HepG2 (cell line): ENCODE measurements around the gene PWWP2A. TPM values are rescaled to one million over a fixed set of nuclear protein-coding genes. Genes with fewer than 3 reads are reported as not detected.

Experiments
- ATAC-seq: fragments of 200-7000 bp; cut with Tn5 transposase; 3 replicates; pipeline ENCODE4 v1.9.1; 2020; ENCODE audit warnings: mild to moderate bottlenecking, moderate library complexity
- BruUV-seq: library from RNA; stranded (reverse); fragments of 400-500 nt; replicated peaks from 2 replicates; lab custom pipeline; 2021; lab: Mats Ljungman, UMichigan
- CTCF ChIA-PET: fragments of 300-600 bp; formaldehyde crosslinking; extraction: SDS; loops from one replicate; lab custom pipeline; 2021; ENCODE audit warnings: low total read pairs, inconsistent platforms, low intra/inter-chr PET ratio; lab: Yijun Ruan, JAX
- POLR2A ChIA-PET: fragments of 350-600 bp; sonication (Branson Sonifier 250); formaldehyde crosslinking; loops from one replicate; lab custom pipeline; 2020; ENCODE audit warnings: antibody characterized with exemption, inconsistent platforms; lab: Yijun Ruan, JAX
- DNase-seq: peaks from one replicate; pipeline ENCODE4 v3.0.0-alpha.2; 2015; ENCODE audit warnings: low spot score
- FAIRE-seq: peaks from 3 replicates; lab custom pipeline; 2011; peaks lifted over from hg19 to GRCh38; lab: Jason Lieb, UNC
- H2AFZ ChIP-seq: one replicate; pipeline ENCODE4 v1.6.1; 2011; ENCODE audit warnings: low read length, inconsistent platforms
- H3K27ac ChIP-seq: fragments of 300-600 bp; 3 replicates; pipeline ENCODE4 v1.8.0; 2011; ENCODE audit warnings: mixed run types, mild to moderate bottlenecking, mixed read lengths, low read length, inconsistent platforms; ENCODE audit not compliant: insufficient read depth; ENCODE audit errors: extremely low read length
- H3K27me3 ChIP-seq, 2 experiments: fragments of 200-600 bp in 1 of 2; 2 replicates in 1 of 2; 3 replicates in 1 of 2; pipeline versions ENCODE4 v1.6.0 to v1.8.0; 2011; ENCODE audit warnings: low read length in 2 of 2, mild to moderate bottlenecking in 2 of 2, moderate library complexity in 2 of 2, inconsistent platforms in 1 of 2; ENCODE audit not compliant: insufficient read depth in 2 of 2, control insufficient read depth in 1 of 2
- H3K36me3 ChIP-seq, 2 experiments: fragments of 200-600 bp in 1 of 2; replicated peaks in 1 of 2; 2 replicates in 1 of 2; 3 replicates in 1 of 2; pipeline versions ENCODE4 v1.5.1 to v1.8.0; 2011; ENCODE audit warnings: low read length in 2 of 2, inconsistent platforms in 1 of 2; ENCODE audit not compliant: insufficient read depth in 2 of 2, control insufficient read depth in 1 of 2
- H3K4me1 ChIP-seq: 2 replicates; pipeline ENCODE4 v1.5.1; 2012; ENCODE audit warnings: low read length, inconsistent platforms; ENCODE audit not compliant: insufficient read depth
- H3K4me2 ChIP-seq: 2 replicates; pipeline ENCODE4 v1.6.0; 2011; ENCODE audit warnings: low read depth, low read length, inconsistent platforms
- H3K4me3 ChIP-seq, 3 experiments: fragments of 200-600 bp in 1 of 3; sonication (generic), shearing (Covaris generic) in 1 of 3; replicated peaks in 1 of 3; 2 replicates each; pipeline ENCODE4 v1.5.1; 2011 to 2016; ENCODE audit warnings: low read length in 3 of 3, inconsistent platforms in 2 of 3, low read depth in 2 of 3, mild to moderate bottlenecking in 2 of 3, control low read depth in 1 of 3, mixed read lengths in 1 of 3; ENCODE audit not compliant: insufficient read depth in 1 of 3
- H3K79me2 ChIP-seq: one replicate; pipeline ENCODE4 v1.6.1; 2011; ENCODE audit warnings: low read length, inconsistent platforms; ENCODE audit not compliant: insufficient read depth
- H3K9ac ChIP-seq: 2 replicates; pipeline ENCODE4 v1.6.0; 2011; ENCODE audit warnings: mild to moderate bottlenecking, low read depth, low read length, inconsistent platforms; ENCODE audit not compliant: insufficient read depth
- H3K9me3 ChIP-seq: 2 replicates; pipeline ENCODE4 v1.5.1; 2012; ENCODE audit warnings: mild to moderate bottlenecking, low read length
- H4K20me1 ChIP-seq: 2 replicates; pipeline ENCODE4 v1.6.0; 2011; ENCODE audit warnings: inconsistent platforms, mild to moderate bottlenecking, low read length, moderate library complexity; ENCODE audit not compliant: insufficient read depth
- ADNP ChIP-seq: sonication (generic); formaldehyde crosslinking; IDR thresholded peaks from 2 replicates; pipeline ENCODE4 v1.4.0; 2020; ENCODE audit warnings: missing genetic modification reagents
- ARID2 ChIP-seq: sonication (generic); formaldehyde crosslinking; IDR thresholded peaks from 2 replicates; pipeline ENCODE4 v1.8.1; 2022; ENCODE audit warnings: mild to moderate bottlenecking, missing genetic modification reagents, borderline replicate concordance
- CC2D1A ChIP-seq: sonication (generic); formaldehyde crosslinking; IDR thresholded peaks from 2 replicates; pipeline ENCODE4 v1.8.1; 2023; ENCODE audit warnings: mild to moderate bottlenecking, missing genetic modification reagents
- CREM ChIP-seq, 2 experiments: sonication (generic) in 1 of 2; formaldehyde crosslinking in 1 of 2; IDR thresholded peaks; 2 replicates each; pipeline versions ENCODE4 v1.4.0 to v1.6.1; 2016 to 2020; ENCODE audit warnings: antibody characterized with exemption in 1 of 2, mild to moderate bottlenecking in 1 of 2, missing genetic modification reagents in 1 of 2
- ELF4 ChIP-seq: sonication (generic); formaldehyde crosslinking; IDR thresholded peaks from 2 replicates; pipeline ENCODE4 v1.5.0; 2020; ENCODE audit warnings: missing genetic modification reagents, mild to moderate bottlenecking, moderate library complexity, borderline replicate concordance
- GFI1 ChIP-seq: sonication (generic); formaldehyde crosslinking; IDR thresholded peaks from 2 replicates; pipeline ENCODE4 v1.5.0; 2020; ENCODE audit warnings: missing genetic modification reagents, mild to moderate bottlenecking, borderline replicate concordance
- MEF2D ChIP-seq: sonication (generic); formaldehyde crosslinking; IDR thresholded peaks from 2 replicates; pipeline ENCODE4 v1.5.1; 2020; ENCODE audit warnings: mild to moderate bottlenecking, missing genetic modification reagents
- NFIB ChIP-seq: sonication (generic); formaldehyde crosslinking; IDR thresholded peaks from 2 replicates; pipeline ENCODE4 v1.9.0; 2021; ENCODE audit warnings: missing genetic modification reagents, mild to moderate bottlenecking, borderline replicate concordance
- NPAS2 ChIP-seq: sonication (generic); formaldehyde crosslinking; IDR thresholded peaks from 2 replicates; pipeline ENCODE4 v1.8.0; 2022; ENCODE audit warnings: mild to moderate bottlenecking, missing genetic modification reagents, borderline replicate concordance
- RXRB ChIP-seq: IDR thresholded peaks from 2 replicates; pipeline ENCODE4 v1.6.1; 2016; ENCODE audit warnings: borderline replicate concordance, missing genetic modification reagents, missing compliant biosample characterization
- TARDBP ChIP-seq: sonication (generic); formaldehyde crosslinking; IDR thresholded peaks from 2 replicates; pipeline ENCODE4 v1.8.0; 2022; ENCODE audit warnings: mild to moderate bottlenecking, missing genetic modification reagents
- TRIM24 ChIP-seq: sonication (generic); formaldehyde crosslinking; IDR thresholded peaks from 2 replicates; pipeline ENCODE4 v1.8.0; 2022; ENCODE audit warnings: mild to moderate bottlenecking, missing genetic modification reagents
- ZNF317 ChIP-seq: sonication (generic); formaldehyde crosslinking; IDR thresholded peaks from 2 replicates; pipeline ENCODE4 v1.5.0; 2020; ENCODE audit warnings: mild to moderate bottlenecking, missing genetic modification reagents
- ZNF33B ChIP-seq: sonication (generic); formaldehyde crosslinking; IDR thresholded peaks from 2 replicates; pipeline ENCODE4 v1.5.1; 2020; ENCODE audit warnings: mild to moderate bottlenecking, missing genetic modification reagents
- ZNF550 ChIP-seq: sonication (generic); formaldehyde crosslinking; IDR thresholded peaks from 2 replicates; pipeline ENCODE4 v1.4.0; 2020; ENCODE audit warnings: mild to moderate bottlenecking, missing genetic modification reagents, borderline replicate concordance
- ZNF562 ChIP-seq: sonication (generic); formaldehyde crosslinking; IDR thresholded peaks from 2 replicates; pipeline ENCODE4 v1.8.0; 2022; ENCODE audit warnings: missing genetic modification reagents, borderline replicate concordance
- WGBS: methylation state at CpG from one replicate; pipeline ENCODE4 v1.1.6; 2017; ENCODE audit warnings: low lambda C conversion rate; 5-methylcytosine and 5-hydroxymethylcytosine counted together
- in situ Hi-C: cut with HindIII; loops from 2 replicates; pipeline ENCODE4 v1.10.0; 2017; ENCODE audit warnings: low pct_unique_long_range_greater_than_20kb; ENCODE audit not compliant: extremely low pct_ligation_motif_present
- intact Hi-C: fragments of 100-400 bp; cut with micrococcal nuclease; formaldehyde crosslinking; loops from one replicate; pipeline ENCODE4 v1.10.0; 2022; ENCODE audit not compliant: unreplicated experiment
- polyA plus RNA-seq, 8 experiments: library from polyadenylated mRNA; depleted of rRNA in 3 of 8; stranded (reverse) in 7 of 8; unstranded in 1 of 8; fragments of >200 nt; fragmentation: Illumina TruSeq in 4 of 8; extraction: Trizol in 4 of 8; gene quantifications; 2 replicates each; pipeline versions ENCODE4 v1.2.1 to v1.2.3, GENCODE V29; 2011 to 2016; ENCODE audit warnings: low read depth in 4 of 8, missing spikeins in 1 of 8, mixed read lengths in 1 of 8; ENCODE audit not compliant: insufficient read depth in 1 of 8
- total RNA-seq, 5 experiments: library from RNA; depleted of rRNA; stranded (reverse); fragments of >200 nt; fragmentation: Illumina TruSeq; extraction: Trizol; gene quantifications; 2 replicates each; pipeline ENCODE4 v1.2.3, GENCODE V29; 2016; ENCODE audit warnings: low read depth in 1 of 5

The PWWP2A gene
- total and polyA plus RNA-seq, 2 of the 13 experiments (the other 11 are each of a cell fraction or from before 2014, with no cell fraction given) = 7.3 to 16.9 TPM

GRCh38 chr5:160105686-160106360 is 13.4 kb downstream of the PWWP2A start:
- WGBS = 98% methylated on average over 4 of the region's 4 CpGs
- ATAC-seq (no peak), DNase-seq (no peak), FAIRE-seq (no peak)
- H3K4me3 ChIP-seq = no peak overlapping the region
- H3K36me3 ChIP-seq = peaks cover 1 to 9% of the 10 kb centered on the region in 2 experiments; a peak in 2 of 5 replicates
- no peaks in the 10 kb centered on the region for H3K27me3 ChIP-seq
- POLR2A ChIA-PET = no interaction called here
- BruUV-seq = no TSS peak
- H4K20me1 ChIP-seq = no peaks in the 10 kb centered on the region; the same call in 1 of the 2 replicates
- peaks cover 9% of the 10 kb centered on the region for H3K79me2 ChIP-seq
- no peak overlapping the region for H2AFZ ChIP-seq
- H3K4me1 ChIP-seq = no peaks in the 10 kb centered on the region
- H3K4me2 ChIP-seq = no peak overlapping the region
- intact Hi-C loops = no loop called here
- H3K27ac ChIP-seq = no peak overlapping the region
- H3K9ac ChIP-seq = no peak overlapping the region
- no peaks in the 10 kb centered on the region for H3K9me3 ChIP-seq
- in situ Hi-C loops = no loop called here
- TF ChIP-seq CC2D1A (no peak), TARDBP (CRISPR knock-in tag) (no peak), ZNF317 (CRISPR knock-in tag) (no peak), ARID2 (CRISPR knock-in tag) (no peak), NPAS2 (CRISPR knock-in tag) (no peak), ZNF562 (no peak), RXRB (no peak), NFIB (CRISPR knock-in tag) (no peak), GFI1 (CRISPR knock-in tag) (no peak), ELF4 (CRISPR knock-in tag) (no peak), ZNF550 (no peak), CREM (IDR thresholded peaks at IDR 0.05) (no peak), CREM (CRISPR knock-in tag; IDR thresholded peaks at IDR 0.05) (no peak), MEF2D (no peak), ADNP (no peak), ZNF33B (CRISPR knock-in tag) (no peak), TRIM24 (CRISPR knock-in tag) (no peak)
- CTCF ChIA-PET = no interaction called here
